Activated CD8-positive, alpha-beta memory T cell treated with anti-CD3 and anti-CD28 coated beads, Interleukin-2, amount 50 U/mL, for 4 hours (primary cell): Measurements from ENCODE around the gene ARRDC5.
"Not testable (repeated sequence)": the region's sequence is repeated elsewhere in the genome, so short reads cannot be mapped to it uniquely, and the experiment has no call there.

Source experiments
- DNase-seq: peaks from one replicate; pipeline ENCODE4 v3.0.0-alpha.2; 2020

ARRDC5 gene

GRCh38 chr19:4902796-4903195 lies at the start of gene ARRDC5:
ARRDC5 (minus strand) TSS chr19:4902896; CDS start chr19:4902825, 71 bp downstream.
- no peak for DNase-seq

- no peak for DNase-seq
Observed at GRCh38 chr19:4951656-4952055, 49.0 kb upstream of the ARRDC5 start.

GRCh38 chr19:4950650-4951049 lies 48.0 kb upstream of the ARRDC5 start:
- not testable (repeated sequence) for DNase-seq

- not testable (repeated sequence) for DNase-seq
Observed at GRCh38 chr19:4941638-4942169, 39.0 kb upstream of the ARRDC5 start.

- no peak for DNase-seq
Observed at GRCh38 chr19:4939466-4939865, 36.8 kb upstream of the ARRDC5 start.

GRCh38 chr19:4938461-4938860 lies 35.8 kb upstream of the ARRDC5 start:
- DNase-seq, result not testable (repeated sequence)

GRCh38 chr19:4937060-4937459 lies 34.4 kb upstream of the ARRDC5 start:
- no peak for DNase-seq

GRCh38 chr19:4935444-4935843 lies 32.7 kb upstream of the ARRDC5 start:
- no peak for DNase-seq

- no peak for DNase-seq
Observed at GRCh38 chr19:4933528-4933927, 30.8 kb upstream of the ARRDC5 start.

- DNase-seq, result no peak
Observed at GRCh38 chr19:4932711-4933110, 30.0 kb upstream of the ARRDC5 start.

- no peak for DNase-seq
Observed at GRCh38 chr19:4930664-4931063, 28.0 kb upstream of the ARRDC5 start.

GRCh38 chr19:4929186-4929585 lies 26.5 kb upstream of the ARRDC5 start:
- no peak for DNase-seq

- no peak for DNase-seq
Observed at GRCh38 chr19:4923276-4923747, 20.6 kb upstream of the ARRDC5 start.

GRCh38 chr19:4922530-4923275 lies 20.0 kb upstream of the ARRDC5 start:
- DNase-seq, result no peak

GRCh38 chr19:4916292-4917082 lies 13.8 kb upstream of the ARRDC5 start:
- peak; percentile 49 for DNase-seq

- peak; percentile 80 for DNase-seq
Observed at GRCh38 chr19:4914736-4915501, 12.2 kb upstream of the ARRDC5 start.

GRCh38 chr19:4913996-4914735 lies 11.5 kb upstream of the ARRDC5 start:
- peak; percentile 37 for DNase-seq

- peak; percentile 70 for DNase-seq
Observed at GRCh38 chr19:4911786-4912672, 9.3 kb upstream of the ARRDC5 start.

- DNase-seq, result no peak
Observed at GRCh38 chr19:4911314-4911713, 8.6 kb upstream of the ARRDC5 start.

GRCh38 chr19:4910594-4911281 lies 8.0 kb upstream of the ARRDC5 start:
- no peak for DNase-seq
